HG03432 (cell line): ENCODE results near the gene TECTB.

ENCODE experiments used
- ATAC-seq: cut with Tn5 transposase; IDR thresholded peaks from one replicate; pipeline ENCODE4 v1.9.1; 2021; ENCODE audit warnings: mild to moderate bottlenecking, moderate library complexity; ENCODE audit not compliant: unreplicated experiment

TECTB gene

DNA sequence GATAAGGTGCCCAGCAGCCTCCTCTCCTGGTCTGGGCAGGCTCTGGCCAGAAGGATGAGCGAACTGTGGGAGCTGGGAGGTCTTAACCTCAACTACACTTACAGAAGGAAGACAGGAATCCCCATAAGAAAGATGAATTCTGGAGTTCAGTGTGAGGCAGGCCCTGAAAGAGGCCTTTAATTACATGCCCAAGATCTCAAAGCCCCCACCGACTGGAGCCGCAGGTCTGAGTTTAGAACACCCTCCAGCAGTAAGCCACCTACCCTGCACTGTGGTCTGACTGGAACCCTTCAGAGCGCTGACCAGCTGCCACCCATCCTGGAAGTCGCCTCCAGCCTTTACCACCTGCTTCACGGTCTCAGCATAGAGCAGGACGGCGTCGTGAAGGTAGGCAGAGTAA, 62.5 kb downstream of the TECTB start:
- ATAC-seq, result no peak

DNA sequence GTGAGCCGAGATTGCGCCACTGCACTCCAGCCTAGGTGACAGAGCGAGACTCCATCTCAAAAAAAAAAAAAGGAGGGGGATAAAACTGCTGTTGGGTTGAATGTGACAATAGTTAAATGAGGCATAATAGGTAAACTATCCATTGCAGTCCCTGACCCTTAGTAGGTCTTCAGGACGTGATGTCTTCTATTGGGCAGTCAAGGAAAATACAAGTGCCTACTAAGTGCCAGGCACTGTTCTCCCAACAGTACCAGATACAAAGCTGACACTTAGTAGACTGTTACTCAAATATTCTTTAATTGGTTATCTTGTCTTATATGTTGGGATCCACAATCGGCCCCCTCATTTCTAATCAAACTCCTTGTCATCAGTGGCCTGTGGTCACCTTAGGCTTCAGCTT, 63.6 kb downstream of the TECTB start:
- no peak for ATAC-seq

DNA sequence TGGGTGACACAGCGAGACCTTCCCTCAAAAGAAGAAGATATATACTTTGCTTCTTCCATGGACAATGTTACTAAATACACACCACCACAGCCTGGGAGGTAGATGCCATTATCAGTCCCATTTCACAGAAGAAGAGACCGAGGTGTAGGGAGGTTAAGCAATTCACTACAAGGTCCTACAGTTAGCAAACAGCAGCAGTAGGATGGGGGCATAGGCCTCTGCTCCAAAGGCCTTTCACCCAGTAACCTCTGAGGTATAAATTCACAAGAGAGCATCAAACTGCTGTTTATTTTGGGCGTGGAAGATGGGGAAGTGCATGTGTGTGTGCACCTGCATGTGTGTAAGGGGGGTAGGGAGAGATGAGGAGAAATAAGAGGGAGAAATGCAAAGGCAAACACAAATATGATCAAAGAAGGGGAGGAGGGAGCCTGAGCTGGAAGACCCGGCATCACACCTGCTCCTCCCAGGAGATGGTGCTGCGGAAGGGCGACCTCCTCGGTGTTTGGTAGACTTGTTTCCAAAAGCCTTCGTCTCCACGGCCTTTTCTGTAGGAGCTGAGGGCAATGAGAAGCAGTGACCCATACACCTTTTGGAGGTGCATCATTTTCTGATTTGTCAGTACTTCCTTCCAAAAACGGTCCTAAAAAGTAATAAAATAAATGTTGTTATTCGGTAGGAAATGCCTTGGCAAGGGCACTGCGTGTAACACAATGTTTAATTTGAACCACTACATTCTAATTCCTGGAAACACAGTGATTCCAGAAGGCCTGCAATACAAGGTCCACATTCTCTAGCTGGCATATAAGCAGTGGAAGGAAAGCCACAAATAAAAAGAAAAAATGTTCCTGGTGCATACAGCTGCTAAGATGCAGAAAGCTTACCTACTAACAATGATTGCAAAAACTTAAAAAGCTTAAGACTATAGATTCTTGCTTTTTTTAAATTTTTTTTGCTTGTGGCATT, 64.8 kb downstream of the TECTB start:
- ATAC-seq, result no peak

DNA sequence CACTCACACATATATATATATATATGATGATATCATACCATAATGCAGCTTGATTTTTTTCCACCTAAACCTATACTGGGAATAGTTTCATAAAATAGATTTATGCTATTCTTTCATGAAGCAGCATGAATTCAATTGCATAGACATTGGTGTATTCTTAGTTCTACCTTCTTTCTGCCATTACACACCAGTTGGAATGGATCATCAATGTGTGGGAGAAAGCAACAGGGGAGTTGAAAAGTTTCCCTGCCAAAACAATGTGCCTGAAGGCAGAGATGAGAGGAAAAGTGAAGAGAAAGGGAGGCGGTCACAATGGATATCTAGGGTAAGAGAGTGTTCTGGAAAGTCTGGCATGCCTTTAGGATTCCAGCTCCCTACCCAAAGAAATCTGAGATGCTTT, 65.6 kb downstream of the TECTB start:
- ATAC-seq, result no peak

DNA sequence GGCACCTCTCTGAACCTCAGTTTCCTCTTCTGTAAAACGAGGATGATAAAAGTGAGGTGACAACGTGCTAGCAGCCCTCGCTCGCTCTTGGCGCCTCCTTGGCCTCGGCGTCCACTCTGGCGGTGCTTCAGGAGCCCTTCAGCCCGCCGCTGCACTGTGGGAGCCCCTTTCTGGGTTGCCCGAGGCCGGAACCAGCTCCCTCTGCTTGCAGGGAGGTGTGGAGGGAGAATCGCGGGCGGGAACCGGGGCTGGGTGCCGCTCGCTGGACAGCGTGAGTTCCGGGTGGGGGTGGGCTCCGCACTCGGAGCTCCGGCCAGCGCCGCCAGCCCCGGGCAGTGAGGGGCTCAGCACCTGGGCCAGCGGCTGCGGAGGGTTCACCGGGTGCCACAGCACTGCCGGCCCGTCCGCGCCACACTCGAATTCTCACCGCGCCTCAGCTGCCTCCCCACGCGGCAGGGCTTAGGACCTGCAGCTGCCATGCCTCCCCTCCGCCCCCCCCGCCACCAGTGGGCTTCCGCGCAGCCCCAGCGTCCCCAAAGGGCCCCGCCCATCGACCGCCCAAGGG, 66.4 kb downstream of the TECTB start:
- no peak for ATAC-seq

DNA sequence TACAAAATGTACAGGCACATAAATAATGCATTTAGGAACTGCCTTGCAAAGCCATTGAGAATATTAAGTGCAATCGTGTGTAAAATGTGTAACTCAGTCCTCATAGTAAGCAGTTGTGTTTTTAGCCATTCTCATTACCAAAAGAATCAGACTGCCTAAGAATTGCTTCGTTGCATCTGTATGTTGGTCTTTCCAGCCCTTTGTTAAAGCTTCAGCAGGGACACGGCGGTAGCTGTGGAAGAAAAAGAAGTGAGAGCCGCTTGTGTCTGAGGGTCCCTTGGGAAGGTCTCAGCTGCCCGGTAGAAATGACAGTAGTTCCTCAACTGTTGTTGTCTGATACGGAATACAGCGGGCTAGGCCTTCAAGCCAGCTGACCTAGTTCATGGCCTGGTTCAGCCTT, 67.9 kb downstream of the TECTB start:
- ATAC-seq, result no peak

DNA sequence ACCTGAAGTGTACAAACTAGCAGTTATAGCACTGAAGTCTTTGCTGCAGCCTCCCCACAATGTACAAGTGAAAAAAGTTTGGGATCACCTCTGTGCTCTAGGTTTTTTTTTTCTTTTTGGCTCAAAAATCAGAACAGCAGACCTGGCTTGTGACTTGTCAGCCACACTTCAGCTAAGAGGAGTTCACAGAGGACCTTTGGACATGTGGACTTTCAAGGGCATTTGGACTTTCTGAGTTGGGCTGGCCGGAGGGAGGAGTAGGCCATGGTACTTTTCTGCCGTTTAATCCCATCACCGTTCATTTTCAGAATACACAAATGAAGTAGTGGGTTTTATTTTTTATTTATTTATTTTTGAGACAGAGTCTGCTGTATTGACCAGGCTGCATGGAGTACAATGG, 68.8 kb downstream of the TECTB start:
- no peak for ATAC-seq

DNA sequence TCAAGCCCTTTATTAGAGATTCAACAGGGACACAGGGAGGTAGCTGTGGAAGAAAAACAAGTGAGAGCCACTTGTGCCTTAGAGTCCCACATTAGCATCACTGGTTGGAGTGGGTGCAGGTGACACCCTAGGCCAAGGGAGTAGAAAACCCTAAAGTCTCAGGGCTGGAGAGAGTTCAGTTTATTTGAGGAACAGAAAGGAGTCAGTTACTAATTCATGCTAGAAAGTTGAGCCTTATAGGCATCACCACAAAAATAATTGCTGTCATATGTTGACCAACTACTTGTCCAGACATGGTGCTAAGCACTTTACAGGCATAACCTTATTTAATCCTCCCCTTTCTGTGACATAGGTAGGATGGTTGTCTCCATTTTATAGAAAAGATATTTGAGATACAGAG, 69.8 kb downstream of the TECTB start:
- no peak for ATAC-seq
